Measurements from ENCODE around the gene LHX3. TPM values are rescaled to one million over a fixed set of nuclear protein-coding genes. Genes with fewer than 3 reads are reported as not detected.

Gene LHX3
- total and polyA plus RNA-seq, 10 of the 15 experiments (the other 5 are each of a cell fraction or from before 2014, with no cell fraction given) = not detected

- no peak for TF ChIP-seq ZBTB40 (IDR thresholded peaks at IDR 0.05; ENCODE audit: borderline replicate concordance)
These were observed 14.7 kb downstream of the LHX3 start (continued) for GRCh38 chr9:136190237-136190601.

- H3K4me2 ChIP-seq (ENCODE audit: control insufficient read depth, insufficient read depth) = no peak overlapping the region
- H4K20me1 ChIP-seq (ENCODE audit: control insufficient read depth, insufficient read depth) = no peaks in the 10 kb centered on the region
- in situ Hi-C loops (cut with MboI) (no loop called here), intact Hi-C loops (cut with micrococcal nuclease; ENCODE audit: unreplicated experiment) (no loop called here)
- DNase-seq (ENCODE audit: low read depth, low spot score) = no peak
- no TSS peak for BruUV-seq (replicated peaks)
- H3K27ac ChIP-seq (ENCODE audit: control insufficient read depth, insufficient read depth) = no peak overlapping the region
- 31% methylated on average over 26 of the region's 28 CpGs for WGBS (ENCODE audit: insufficient coverage, insufficient replicate concordance, low lambda C conversion rate, missing lambda C conversion rate)
- no peaks in the 10 kb centered on the region for H3K36me3 ChIP-seq (ENCODE audit: control insufficient read depth in 2 of 2, insufficient read depth in 2 of 2, low read length in 1 of 2)
- H3K9me3 ChIP-seq (replicated peaks; ENCODE audit: control insufficient read depth, insufficient read depth, low read length) = no peaks in the 10 kb centered on the region
- H3K9ac ChIP-seq (ENCODE audit: control insufficient read depth, insufficient read depth, low read length) = no peak overlapping the region
- no peak overlapping the region for H2AFZ ChIP-seq (ENCODE audit: control insufficient read depth, low read depth, low read length)
- RAD21 ChIA-PET (ENCODE audit: unreplicated experiment) = no interaction called here
- H3K79me2 ChIP-seq (ENCODE audit: control insufficient read depth, insufficient read depth, low read length) = no peaks in the 10 kb centered on the region
- no peak overlapping the region for H3K4me3 ChIP-seq
- H3K4me1 ChIP-seq (ENCODE audit: control insufficient read depth, insufficient read depth, low read length) = no peaks in the 10 kb centered on the region
- no peak for FAIRE-seq
- SMC1A ChIA-PET (ENCODE audit: uncharacterized antibody, unreplicated experiment) = no interaction called here
- H3K27me3 ChIP-seq (replicated peaks in 1 of 2; ENCODE audit: control insufficient read depth in 2 of 2, insufficient read depth in 2 of 2, low read length in 1 of 2) = peaks cover 0 to 2% of the 10 kb centered on the region in 2 experiments
- ATAC-seq = no peak
- POLR2A ChIA-PET = no interaction called here
- CTCF ChIA-PET = no interaction called here
- TF ChIP-seq TCF12 (IDR thresholded peaks at IDR 0.05; ENCODE audit: low read depth, low read length) (no peak), JUND (IDR thresholded peaks at IDR 0.05; ENCODE audit: low read depth, low read length) (no peak), SKIL (IDR thresholded peaks at IDR 0.05; ENCODE audit: low read depth, poor library complexity, severe bottlenecking) (no peak), FOXM1 (IDR thresholded peaks at IDR 0.05; ENCODE audit: low read depth, low read length) (no peak), ELK1 (IDR thresholded peaks at IDR 0.05; ENCODE audit: low read depth, low read length) (no peak), USF2 (IDR thresholded peaks at IDR 0.05; ENCODE audit: borderline replicate concordance, low read depth, low read length) (no peak), ZNF687 (IDR thresholded peaks at IDR 0.05) (no peak)
These were observed 15.3 kb downstream of the LHX3 start for GRCh38 chr9:136189394-136190236.

All from GM12878 (cell line).